Neural cell (in vitro differentiated cells): ENCODE data around the gene ASIC2. TPM values are rescaled to one million over a fixed set of nuclear protein-coding genes. Genes with fewer than 3 reads are reported as not detected.

ENCODE experiments used
- H2AFZ ChIP-seq: fragments of 200-600, 300-800 bp; sonication (generic), shearing (Covaris generic); 2 replicates; pipeline ENCODE4 v1.6.0; 2014; ENCODE audit warnings: low read depth, mild to moderate bottlenecking, antibody characterized with exemption, low read length, moderate library complexity
- H3F3A ChIP-seq: fragments of 200-600 bp; shearing (Covaris generic); 2 replicates; pipeline ENCODE4 v1.6.1; 2016; ENCODE audit warnings: mild to moderate bottlenecking, moderate library complexity, mixed read lengths, antibody characterized with exemption, low read length; ENCODE audit not compliant: insufficient read depth, poor library complexity, severe bottlenecking
- H3K27ac ChIP-seq: fragments of 200-600, 300-800 bp; sonication (generic), shearing (Covaris generic); 2 replicates; pipeline ENCODE4 v1.5.1; 2014; ENCODE audit warnings: mild to moderate bottlenecking, low read length, moderate library complexity
- H3K27me3 ChIP-seq: fragments of 300-800, 200-600 bp; sonication (generic), shearing (Covaris generic); 2 replicates; pipeline ENCODE4 v1.6.0; 2014; ENCODE audit warnings: mild to moderate bottlenecking, low read depth, low read length, moderate library complexity; ENCODE audit not compliant: insufficient read depth
- H3K36me3 ChIP-seq: fragments of 300-800, 200-600 bp; sonication (generic), shearing (Covaris generic); 2 replicates; pipeline ENCODE4 v1.5.1; 2014; ENCODE audit warnings: mild to moderate bottlenecking, antibody characterized with exemption, low read length, moderate library complexity; ENCODE audit not compliant: insufficient read depth
- H3K4me2 ChIP-seq: fragments of 300-800, 200-600 bp; sonication (generic), shearing (Covaris generic); 2 replicates; pipeline ENCODE4 v1.6.0; 2014; ENCODE audit warnings: mild to moderate bottlenecking, low read length
- H3K4me3 ChIP-seq: fragments of 300-800, 200-600 bp; sonication (generic), shearing (Covaris generic); 2 replicates; pipeline ENCODE4 v1.5.1; 2014; ENCODE audit warnings: mild to moderate bottlenecking, low read length, moderate library complexity
- H3K79me2 ChIP-seq: fragments of 200-600 bp; shearing (Covaris generic); replicated peaks from 2 replicates; pipeline ENCODE4 v1.6.0; 2014; ENCODE audit warnings: mild to moderate bottlenecking, low read length, moderate library complexity; ENCODE audit not compliant: insufficient read depth
- H3K9ac ChIP-seq: fragments of 300-800, 200-600 bp; sonication (generic), shearing (Covaris generic); 2 replicates; pipeline ENCODE4 v1.6.1; 2016; ENCODE audit warnings: mild to moderate bottlenecking, low read length, mixed read lengths
- H3K9me2 ChIP-seq: fragments of 200-600 bp; shearing (Covaris generic); 2 replicates; pipeline ENCODE4 v1.6.1; 2016; ENCODE audit warnings: mild to moderate bottlenecking, low read length, mixed read lengths; ENCODE audit not compliant: insufficient read depth
- H3K9me3 ChIP-seq: fragments of 200-600, 300-800 bp; sonication (generic), shearing (Covaris generic); 2 replicates; pipeline ENCODE4 v1.6.1; 2016; ENCODE audit warnings: mild to moderate bottlenecking, mixed run types, low read length, moderate library complexity, mixed read lengths
- H4K20me1 ChIP-seq: fragments of 200-600 bp; shearing (Covaris generic); 2 replicates; pipeline ENCODE4 v1.6.1; 2016; ENCODE audit warnings: mild to moderate bottlenecking, mixed run types; ENCODE audit not compliant: insufficient read depth
- CTCF ChIP-seq: fragments of 450-650 bp; IDR thresholded peaks from 2 replicates; pipeline ENCODE4 v1.5.1; 2014; ENCODE audit warnings: antibody characterized with exemption, mild to moderate bottlenecking, moderate library complexity; ENCODE audit not compliant: poor library complexity, severe bottlenecking
- EP300 ChIP-seq: fragments of 450-650 bp; conservative IDR thresholded peaks from 2 replicates; pipeline ENCODE4 v1.6.1; 2014; ENCODE audit warnings: antibody characterized with exemption, mild to moderate bottlenecking, moderate library complexity; ENCODE audit not compliant: poor library complexity, severe bottlenecking
- EZH2 ChIP-seq: fragments of 200-600, 300-800 bp; shearing (Covaris generic), sonication (generic); IDR thresholded peaks from 2 replicates; pipeline ENCODE4 v1.6.1; 2014; ENCODE audit warnings: antibody characterized with exemption, low read length, borderline replicate concordance, mild to moderate bottlenecking; ENCODE audit not compliant: insufficient read depth, poor library complexity, severe bottlenecking
- MXI1 ChIP-seq: fragments of 450-650 bp; conservative IDR thresholded peaks from 2 replicates; pipeline ENCODE4 v1.6.1; 2014; ENCODE audit warnings: antibody characterized with exemption, mild to moderate bottlenecking; ENCODE audit not compliant: poor library complexity, severe bottlenecking
- POLR2AphosphoS5 ChIP-seq: IDR thresholded peaks from 2 replicates; pipeline ENCODE4 v1.6.1; 2012
- RAD21 ChIP-seq: fragments of 450-650 bp; conservative IDR thresholded peaks from 2 replicates; pipeline ENCODE4 v1.6.1; 2014; ENCODE audit warnings: antibody characterized with exemption, mild to moderate bottlenecking, moderate library complexity
- REST ChIP-seq: IDR thresholded peaks from 2 replicates; pipeline ENCODE4 v1.6.1; 2012; ENCODE audit warnings: borderline replicate concordance
- SMC3 ChIP-seq: fragments of 450-650 bp; conservative IDR thresholded peaks from 2 replicates; pipeline ENCODE4 v1.6.1; 2014; ENCODE audit warnings: antibody characterized with exemption, mild to moderate bottlenecking, moderate library complexity; ENCODE audit not compliant: poor library complexity
- TAF1 ChIP-seq: IDR thresholded peaks from 2 replicates; pipeline ENCODE4 v1.6.1; 2012; ENCODE audit warnings: low read depth
- polyA plus RNA-seq: library from polyadenylated mRNA; depleted of rRNA; stranded (reverse); fragments of >200 nt; gene quantifications from 2 replicates; pipeline ENCODE4 v1.2.3, GENCODE V29; 2014

ASIC2 gene
- polyA plus RNA-seq, 1 donor from 2014 or later: 2.4 TPM

GRCh38 chr17:33055746-33056145, 237.3 kb downstream of the ASIC2 start:
- Histone ChIP-seq H3K4me3 (no peak overlapping the region), H3K27me3 (no peaks in the 10 kb centered on the region), H3K36me3 (no peaks in the 10 kb centered on the region), H3K27ac (no peak overlapping the region), H3K9me2 (no peaks in the 10 kb centered on the region), H3K9ac (no peak overlapping the region), H2AFZ (no peak overlapping the region), H3F3A (no peaks in the 10 kb centered on the region), H3K79me2 (no peaks in the 10 kb centered on the region), H3K4me2 (no peak overlapping the region), H4K20me1 (no peaks in the 10 kb centered on the region), H3K9me3 (no peaks in the 10 kb centered on the region)
- no peak for TF ChIP-seq CTCF
- TF ChIP-seq EP300: no peak
- no peak for TF ChIP-seq MXI1

GRCh38 chr17:33055171-33055611, 237.9 kb downstream of the ASIC2 start:
- H3K9ac ChIP-seq: no peak overlapping the region
- H3K4me2 ChIP-seq: no peak overlapping the region
- TF ChIP-seq RAD21 (no peak), EZH2 (no peak), TAF1 (no peak), POLR2AphosphoS5 (no peak), SMC3 (no peak), REST (no peak), CTCF (no peak), EP300 (no peak), MXI1 (no peak)
- H3F3A ChIP-seq: no peaks in the 10 kb centered on the region
- no peaks in the 10 kb centered on the region for H3K79me2 ChIP-seq
- no peaks in the 10 kb centered on the region for H3K27me3 ChIP-seq
- H3K27ac ChIP-seq: no peak overlapping the region
- H3K9me2 ChIP-seq: no peaks in the 10 kb centered on the region
- H3K9me3 ChIP-seq: no peaks in the 10 kb centered on the region
- no peaks in the 10 kb centered on the region for H3K36me3 ChIP-seq
- no peaks in the 10 kb centered on the region for H4K20me1 ChIP-seq
- no peak overlapping the region for H3K4me3 ChIP-seq
- no peak overlapping the region for H2AFZ ChIP-seq
